ENCODE measurements around the gene SPPL2C. TPM values are rescaled to one million over a fixed set of nuclear protein-coding genes. Genes with fewer than 3 reads are reported as not detected.

SPPL2C gene
- total RNA-seq, 1 experiment from 2014 or later, result not detected

DNA sequence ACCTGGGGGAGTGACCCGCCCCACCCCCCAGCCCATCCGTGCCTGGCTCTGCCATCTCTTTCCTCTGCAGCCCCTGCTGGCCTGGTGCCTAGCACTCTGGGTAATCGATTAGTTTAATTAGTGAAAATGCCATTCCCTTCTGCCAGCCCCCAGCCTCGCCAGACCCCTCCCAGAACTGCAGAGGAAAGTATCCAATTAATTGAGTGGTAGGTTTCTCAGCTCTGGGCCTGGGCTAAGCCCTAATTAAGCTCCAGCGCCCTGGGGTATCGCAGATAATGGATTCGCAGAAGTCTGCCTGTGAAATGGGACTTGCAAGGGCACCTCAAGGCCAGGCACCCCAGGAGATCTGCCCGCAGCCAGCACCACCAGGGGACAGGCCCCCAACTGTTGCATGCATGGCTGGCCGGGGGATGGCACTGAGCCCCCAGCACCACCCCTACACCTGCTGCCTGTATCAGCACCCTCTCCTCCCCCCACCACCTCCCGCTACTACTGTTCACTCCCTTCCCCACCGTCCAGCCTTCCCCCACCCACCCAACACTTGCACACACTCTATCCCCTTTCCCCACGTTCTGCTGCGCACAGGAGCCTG, 19.7 kb upstream of the SPPL2C start:
- Histone ChIP-seq H3K9me3 (ENCODE audit: low read length) (no peaks in the 10 kb centered on the region), H2AFZ (ENCODE audit: low read length) (no peak overlapping the region), H3K4me2 (ENCODE audit: low read depth, low read length, poor library complexity, severe bottlenecking) (no peak overlapping the region), H3K36me3 (ENCODE audit: insufficient read depth, low read length) (no peaks in the 10 kb centered on the region), H3K4me3 (ENCODE audit: low read length) (no peak overlapping the region), H3K9me2 (replicated peaks; ENCODE audit: insufficient read depth, low read length) (no peaks in the 10 kb centered on the region), H4K20me1 (ENCODE audit: insufficient read depth, low read depth, low read length) (no peaks in the 10 kb centered on the region), H3K4me1 (ENCODE audit: low read length) (no peaks in the 10 kb centered on the region), H3K9ac (ENCODE audit: low read length) (no peak overlapping the region), H3K27ac (ENCODE audit: low read length) (no peak overlapping the region), H3K79me2 (ENCODE audit: low read length) (no peaks in the 10 kb centered on the region), H3K27me3 (ENCODE audit: low read length) (no peaks in the 10 kb centered on the region)
- DNase-seq, result no peak

DNA sequence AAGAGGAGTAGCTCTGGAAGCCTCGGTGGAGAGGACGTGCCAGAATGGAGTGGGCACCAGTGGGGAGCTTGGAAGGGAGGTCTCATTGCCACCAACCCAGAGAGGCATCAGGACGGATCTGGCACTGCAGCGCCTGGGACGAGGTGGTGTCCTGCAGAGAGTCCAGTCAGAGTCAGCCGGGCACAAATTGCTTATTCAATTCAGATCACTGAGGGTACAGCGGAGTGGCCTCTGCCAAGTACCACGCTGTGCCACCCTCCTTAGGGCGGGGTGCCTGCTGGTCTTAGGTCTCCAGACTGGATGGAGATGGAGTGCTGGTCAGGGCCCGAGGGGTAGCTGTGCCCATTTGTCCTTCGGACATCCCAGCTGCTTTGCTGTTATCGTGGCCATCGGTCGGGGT, 18.9 kb upstream of the SPPL2C start:
- Histone ChIP-seq H3K4me3 (ENCODE audit: low read length) (no peak overlapping the region), H2AFZ (ENCODE audit: low read length) (no peak overlapping the region), H3K36me3 (ENCODE audit: insufficient read depth, low read length) (no peaks in the 10 kb centered on the region), H3K9ac (ENCODE audit: low read length) (no peak overlapping the region), H3K4me2 (ENCODE audit: low read depth, low read length, poor library complexity, severe bottlenecking) (no peak overlapping the region), H3K27me3 (ENCODE audit: low read length) (no peaks in the 10 kb centered on the region), H4K20me1 (ENCODE audit: insufficient read depth, low read depth, low read length) (no peaks in the 10 kb centered on the region), H3K9me2 (replicated peaks; ENCODE audit: insufficient read depth, low read length) (no peaks in the 10 kb centered on the region), H3K4me1 (ENCODE audit: low read length) (no peaks in the 10 kb centered on the region), H3K9me3 (ENCODE audit: low read length) (no peaks in the 10 kb centered on the region), H3K79me2 (ENCODE audit: low read length) (no peaks in the 10 kb centered on the region), H3K27ac (ENCODE audit: low read length) (no peak overlapping the region)
- DNase-seq, result no peak

DNA sequence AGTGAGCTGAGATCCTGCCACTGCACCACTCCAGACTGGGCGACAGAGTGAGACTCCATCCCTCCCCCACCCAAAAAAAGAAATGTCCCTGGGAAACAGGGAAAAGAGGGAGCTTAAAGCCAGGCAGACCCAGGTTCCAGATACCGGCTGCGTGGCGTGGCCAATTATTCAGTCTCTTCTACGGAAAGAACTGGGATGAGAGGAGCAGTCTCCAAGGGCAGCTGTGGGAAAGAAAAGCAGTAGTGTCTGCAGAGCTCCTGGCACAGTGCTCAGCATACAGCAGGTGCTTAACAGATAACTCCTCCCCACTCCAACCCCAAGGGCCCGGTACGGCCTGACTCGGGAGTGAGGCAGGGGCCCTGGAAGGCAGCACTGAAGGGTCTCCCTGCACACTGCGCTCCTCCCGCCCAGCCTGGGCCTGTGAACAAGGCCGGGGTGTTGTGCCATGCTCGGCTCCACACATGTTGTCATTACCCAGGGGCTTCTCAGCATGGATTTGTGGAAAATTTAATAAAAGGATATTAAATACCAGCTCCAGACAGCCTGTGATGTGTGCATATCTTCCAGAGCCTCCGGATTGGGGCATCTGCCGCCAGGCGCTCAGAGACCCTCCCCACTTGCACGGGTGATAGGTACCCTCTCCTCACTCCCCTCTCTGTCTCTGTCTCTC, 17.6 kb upstream of the SPPL2C start:
- no peaks in the 10 kb centered on the region for H3K9me3 ChIP-seq (ENCODE audit: low read length)
- H3K4me2 ChIP-seq (ENCODE audit: low read depth, low read length, poor library complexity, severe bottlenecking), result no peak overlapping the region
- H3K4me1 ChIP-seq (ENCODE audit: low read length), result no peaks in the 10 kb centered on the region
- H3K36me3 ChIP-seq (ENCODE audit: insufficient read depth, low read length), result no peaks in the 10 kb centered on the region
- H3K79me2 ChIP-seq (ENCODE audit: low read length), result no peaks in the 10 kb centered on the region
- no peaks in the 10 kb centered on the region for H3K27me3 ChIP-seq (ENCODE audit: low read length)
- no peak overlapping the region for H3K27ac ChIP-seq (ENCODE audit: low read length)
- H3K9ac ChIP-seq (ENCODE audit: low read length), result no peak overlapping the region
- H4K20me1 ChIP-seq (ENCODE audit: insufficient read depth, low read depth, low read length), result no peaks in the 10 kb centered on the region
- H2AFZ ChIP-seq (ENCODE audit: low read length), result no peak overlapping the region
- H3K9me2 ChIP-seq (replicated peaks; ENCODE audit: insufficient read depth, low read length), result no peaks in the 10 kb centered on the region
- DNase-seq, result no peak
- no peak overlapping the region for H3K4me3 ChIP-seq (ENCODE audit: low read length)

DNA sequence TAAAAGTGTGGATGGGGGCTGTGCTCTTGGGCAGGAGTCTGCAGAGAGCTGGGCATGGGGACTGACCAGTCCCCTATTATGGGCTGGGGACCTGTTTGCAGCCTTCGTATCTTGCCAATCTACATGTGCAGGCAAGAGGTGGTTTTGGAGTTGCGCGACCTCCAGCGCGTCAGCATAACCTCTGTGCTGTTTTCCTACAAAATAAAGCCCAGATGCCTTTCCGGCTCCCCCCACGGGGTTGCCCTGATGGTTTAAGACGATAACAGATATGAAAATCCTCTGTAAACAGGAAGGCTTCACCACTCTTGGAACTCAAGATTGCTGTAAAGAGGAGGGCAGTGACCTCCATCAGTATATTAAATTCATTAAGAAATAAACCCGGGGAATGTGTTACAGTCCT, 16.5 kb upstream of the SPPL2C start:
- Histone ChIP-seq H3K4me1 (ENCODE audit: low read length) (no peaks in the 10 kb centered on the region), H3K4me3 (ENCODE audit: low read length) (no peak overlapping the region), H3K27me3 (ENCODE audit: low read length) (no peaks in the 10 kb centered on the region), H4K20me1 (ENCODE audit: insufficient read depth, low read depth, low read length) (no peaks in the 10 kb centered on the region), H3K9me3 (ENCODE audit: low read length) (no peaks in the 10 kb centered on the region), H3K36me3 (ENCODE audit: insufficient read depth, low read length) (no peaks in the 10 kb centered on the region), H3K4me2 (ENCODE audit: low read depth, low read length, poor library complexity, severe bottlenecking) (no peak overlapping the region), H2AFZ (ENCODE audit: low read length) (no peak overlapping the region), H3K9ac (ENCODE audit: low read length) (no peak overlapping the region), H3K27ac (ENCODE audit: low read length) (no peak overlapping the region), H3K79me2 (ENCODE audit: low read length) (no peaks in the 10 kb centered on the region), H3K9me2 (replicated peaks; ENCODE audit: insufficient read depth, low read length) (no peaks in the 10 kb centered on the region)
- no peak for DNase-seq

DNA sequence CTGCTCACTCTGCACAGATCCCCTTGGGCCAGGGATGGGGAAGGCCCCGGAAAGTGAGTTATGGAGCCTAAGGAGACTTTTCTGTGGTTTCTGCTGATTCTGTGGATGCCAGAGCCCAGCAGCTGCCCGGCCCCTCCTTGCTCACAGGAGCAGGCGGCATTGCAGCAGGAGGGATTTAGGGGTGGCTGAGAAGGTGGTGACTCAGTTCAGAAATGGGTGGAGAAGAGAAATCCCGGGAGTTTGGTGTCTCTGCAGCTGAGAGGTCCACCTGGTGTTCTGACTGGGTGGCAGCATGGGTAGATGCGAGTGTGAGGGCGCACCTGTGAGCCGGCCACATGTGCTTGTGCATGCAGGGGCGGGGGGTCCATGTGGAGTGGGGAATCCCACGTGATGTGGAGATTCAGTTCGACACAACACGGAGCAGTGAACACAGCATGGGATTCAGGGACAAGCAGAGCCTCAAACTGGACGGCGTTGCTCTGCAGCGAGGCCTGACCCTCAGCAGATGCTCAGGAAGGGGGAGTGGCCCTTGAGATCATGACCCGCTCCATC, 16.0 kb upstream of the SPPL2C start:
- no peak for DNase-seq
- H3K9me2 ChIP-seq (replicated peaks; ENCODE audit: insufficient read depth, low read length), result no peaks in the 10 kb centered on the region
- H3K4me2 ChIP-seq (ENCODE audit: low read depth, low read length, poor library complexity, severe bottlenecking), result no peak overlapping the region
- no peak overlapping the region for H3K27ac ChIP-seq (ENCODE audit: low read length)
- H3K4me1 ChIP-seq (ENCODE audit: low read length), result no peaks in the 10 kb centered on the region
- no peak overlapping the region for H3K4me3 ChIP-seq (ENCODE audit: low read length)
- H4K20me1 ChIP-seq (ENCODE audit: insufficient read depth, low read depth, low read length), result no peaks in the 10 kb centered on the region
- no peaks in the 10 kb centered on the region for H3K79me2 ChIP-seq (ENCODE audit: low read length)
- no peak overlapping the region for H2AFZ ChIP-seq (ENCODE audit: low read length)
- no peaks in the 10 kb centered on the region for H3K9me3 ChIP-seq (ENCODE audit: low read length)
- H3K36me3 ChIP-seq (ENCODE audit: insufficient read depth, low read length), result no peaks in the 10 kb centered on the region
- H3K27me3 ChIP-seq (ENCODE audit: low read length), result no peaks in the 10 kb centered on the region
- H3K9ac ChIP-seq (ENCODE audit: low read length), result no peak overlapping the region

DNA sequence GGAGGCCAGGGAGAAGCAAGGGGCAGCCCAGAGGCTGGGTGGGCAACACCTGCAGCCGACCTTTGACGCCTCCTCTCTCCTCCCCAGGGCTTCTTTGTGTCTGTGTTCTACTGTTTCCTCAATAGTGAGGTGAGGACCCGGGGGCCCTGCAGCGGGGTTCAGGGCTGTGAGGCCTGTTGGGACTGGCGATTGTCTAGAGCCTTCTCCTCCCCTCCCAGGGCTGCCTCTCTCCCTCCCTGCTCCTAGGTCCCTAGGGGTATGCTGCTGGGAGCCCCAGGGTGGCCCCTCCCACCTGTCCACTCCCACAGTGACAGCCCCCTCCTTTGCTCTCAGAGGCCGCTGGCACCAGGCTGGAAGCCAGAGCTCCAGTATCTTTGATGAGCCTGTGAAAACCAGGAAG, 10.8 kb upstream of the SPPL2C start:
- Histone ChIP-seq H3K79me2 (ENCODE audit: low read length) (no peaks in the 10 kb centered on the region), H3K27ac (ENCODE audit: low read length) (no peak overlapping the region), H3K27me3 (ENCODE audit: low read length) (no peaks in the 10 kb centered on the region), H3K36me3 (ENCODE audit: insufficient read depth, low read length) (no peaks in the 10 kb centered on the region), H4K20me1 (ENCODE audit: insufficient read depth, low read depth, low read length) (no peaks in the 10 kb centered on the region), H3K4me1 (ENCODE audit: low read length) (no peaks in the 10 kb centered on the region), H2AFZ (ENCODE audit: low read length) (no peak overlapping the region), H3K9me2 (replicated peaks; ENCODE audit: insufficient read depth, low read length) (no peaks in the 10 kb centered on the region), H3K9ac (ENCODE audit: low read length) (no peak overlapping the region), H3K4me2 (ENCODE audit: low read depth, low read length, poor library complexity, severe bottlenecking) (no peak overlapping the region), H3K9me3 (ENCODE audit: low read length) (no peaks in the 10 kb centered on the region), H3K4me3 (ENCODE audit: low read length) (no peak overlapping the region)
- no peak for DNase-seq

DNA sequence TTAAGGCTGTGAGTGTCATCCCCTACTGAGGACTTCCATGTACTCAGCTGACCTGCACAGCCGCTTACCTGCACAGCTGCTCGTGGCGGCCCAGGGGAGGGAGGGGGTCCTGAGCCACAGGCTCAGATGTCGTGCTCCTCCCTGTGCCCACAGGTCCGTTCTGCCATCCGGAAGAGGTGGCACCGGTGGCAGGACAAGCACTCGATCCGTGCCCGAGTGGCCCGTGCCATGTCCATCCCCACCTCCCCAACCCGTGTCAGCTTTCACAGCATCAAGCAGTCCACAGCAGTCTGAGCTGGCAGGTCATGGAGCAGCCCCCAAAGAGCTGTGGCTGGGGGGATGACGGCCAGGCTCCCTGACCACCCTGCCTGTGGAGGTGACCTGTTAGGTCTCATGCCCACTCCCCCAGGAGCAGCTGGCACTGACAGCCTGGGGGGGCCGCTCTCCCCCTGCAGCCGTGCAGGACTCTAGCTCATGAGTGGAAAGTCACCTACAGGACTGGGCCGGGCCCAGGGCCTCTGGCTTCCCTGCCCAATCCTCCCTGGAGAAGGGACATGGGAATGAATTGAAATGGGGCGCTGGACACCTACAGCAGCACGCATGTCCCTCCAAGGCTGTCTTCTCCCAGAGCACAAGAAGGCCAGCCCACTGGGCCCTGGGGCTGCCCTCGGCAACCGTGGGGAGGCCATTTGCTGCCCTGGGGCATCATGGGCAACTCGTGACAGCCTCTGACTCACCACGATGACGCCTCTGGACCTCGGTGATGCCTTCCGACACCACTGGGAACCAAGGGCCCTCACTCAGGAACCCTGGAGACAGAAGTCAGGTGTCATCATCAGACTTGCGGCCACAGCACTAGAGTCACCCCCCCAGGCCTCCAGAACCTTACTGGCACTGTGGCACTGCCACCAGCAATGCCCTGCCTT, 9.9 kb upstream of the SPPL2C start:
- H3K27me3 ChIP-seq (ENCODE audit: low read length), result no peaks in the 10 kb centered on the region
- H2AFZ ChIP-seq (ENCODE audit: low read length), result no peak overlapping the region
- H3K4me2 ChIP-seq (ENCODE audit: low read depth, low read length, poor library complexity, severe bottlenecking), result no peak overlapping the region
- DNase-seq, result no peak
- no peaks in the 10 kb centered on the region for H3K9me3 ChIP-seq (ENCODE audit: low read length)
- H3K4me3 ChIP-seq (ENCODE audit: low read length), result no peak overlapping the region
- no peaks in the 10 kb centered on the region for H4K20me1 ChIP-seq (ENCODE audit: insufficient read depth, low read depth, low read length)
- no peak overlapping the region for H3K9ac ChIP-seq (ENCODE audit: low read length)
- no peaks in the 10 kb centered on the region for H3K4me1 ChIP-seq (ENCODE audit: low read length)
- H3K79me2 ChIP-seq (ENCODE audit: low read length), result no peaks in the 10 kb centered on the region
- no peaks in the 10 kb centered on the region for H3K36me3 ChIP-seq (ENCODE audit: insufficient read depth, low read length)
- H3K9me2 ChIP-seq (replicated peaks; ENCODE audit: insufficient read depth, low read length), result no peaks in the 10 kb centered on the region
- H3K27ac ChIP-seq (ENCODE audit: low read length), result no peak overlapping the region

DNA sequence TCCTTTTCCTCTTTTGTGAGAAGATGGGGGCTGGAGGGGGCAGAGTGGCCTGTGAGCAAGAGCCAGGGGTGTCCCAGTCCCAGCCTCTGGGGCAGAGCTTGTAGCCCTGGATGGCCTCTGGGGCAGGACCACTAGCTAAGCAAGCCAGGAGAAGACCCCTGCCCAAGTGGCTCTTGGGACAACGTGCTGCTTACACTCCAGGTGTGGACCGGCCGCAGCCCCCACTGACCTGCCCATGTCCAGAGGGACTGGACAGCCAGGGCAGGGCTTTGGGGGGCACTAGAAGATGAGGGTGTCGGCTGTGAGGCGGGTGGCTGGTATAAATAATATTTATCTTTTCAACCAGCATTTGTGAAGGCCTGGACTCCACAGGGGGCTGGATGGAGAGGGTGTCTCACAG, 9.2 kb upstream of the SPPL2C start:
- Histone ChIP-seq H3K9me2 (replicated peaks; ENCODE audit: insufficient read depth, low read length) (no peaks in the 10 kb centered on the region), H2AFZ (ENCODE audit: low read length) (no peak overlapping the region)
- DNase-seq, result no peak

More for the DNA sequence above, 9.2 kb upstream of the SPPL2C start:
- H3K79me2 ChIP-seq (ENCODE audit: low read length), result no peaks in the 10 kb centered on the region
- no peak overlapping the region for H3K4me3 ChIP-seq (ENCODE audit: low read length)
- H3K27ac ChIP-seq (ENCODE audit: low read length), result no peak overlapping the region
- no peaks in the 10 kb centered on the region for H3K9me3 ChIP-seq (ENCODE audit: low read length)
- H3K36me3 ChIP-seq (ENCODE audit: insufficient read depth, low read length), result no peaks in the 10 kb centered on the region
- H3K4me1 ChIP-seq (ENCODE audit: low read length), result no peaks in the 10 kb centered on the region
- H3K9ac ChIP-seq (ENCODE audit: low read length), result no peak overlapping the region
- H3K4me2 ChIP-seq (ENCODE audit: low read depth, low read length, poor library complexity, severe bottlenecking), result no peak overlapping the region
- H3K27me3 ChIP-seq (ENCODE audit: low read length), result no peaks in the 10 kb centered on the region
- no peaks in the 10 kb centered on the region for H4K20me1 ChIP-seq (ENCODE audit: insufficient read depth, low read depth, low read length)
